Brain pericyte (primary cell): ENCODE results near the gene SPATA6L.

Source experiments
- DNase-seq: peaks from one replicate; pipeline ENCODE4 v3.0.0-alpha.2; 2012; ENCODE audit warnings: low read depth, low spot score

SPATA6L gene

GRCh38 chr9:4666042-4666699 lies at the start of gene SPATA6L:
TSS of gene SPATA6L (minus strand) at chr9:4666480. CDS start at chr9:4666250, 230 bp downstream.
- no peak for DNase-seq

GRCh38 chr9:4714266-4715016 lies 48.2 kb upstream of the SPATA6L start:
- no peak for DNase-seq

- DNase-seq: peak; percentile 8
Observed at GRCh38 chr9:4713849-4714248, 47.6 kb upstream of the SPATA6L start.

GRCh38 chr9:4709380-4709779 lies 43.1 kb upstream of the SPATA6L start:
- no peak for DNase-seq

- no peak for DNase-seq
Observed at GRCh38 chr9:4706971-4707622, 40.8 kb upstream of the SPATA6L start.

GRCh38 chr9:4706021-4706420 lies 39.7 kb upstream of the SPATA6L start:
- DNase-seq: no peak

GRCh38 chr9:4704129-4704528 lies 37.8 kb upstream of the SPATA6L start:
- no peak for DNase-seq

GRCh38 chr9:4701526-4701925 lies 35.2 kb upstream of the SPATA6L start:
- no peak for DNase-seq

- DNase-seq: no peak
Observed at GRCh38 chr9:4700932-4701331, 34.7 kb upstream of the SPATA6L start.

- DNase-seq: no peak
Observed at GRCh38 chr9:4700091-4700490, 33.8 kb upstream of the SPATA6L start.

- no peak for DNase-seq
Observed at GRCh38 chr9:4691795-4692194, 25.5 kb upstream of the SPATA6L start.

GRCh38 chr9:4690144-4690543 lies 23.9 kb upstream of the SPATA6L start:
- no peak for DNase-seq

- no peak for DNase-seq
Observed at GRCh38 chr9:4689687-4690104, 23.4 kb upstream of the SPATA6L start.

GRCh38 chr9:4689021-4689420 lies 22.7 kb upstream of the SPATA6L start:
- no peak for DNase-seq

GRCh38 chr9:4686584-4686983 lies 20.3 kb upstream of the SPATA6L start:
- DNase-seq: no peak

GRCh38 chr9:4686112-4686511 lies 19.8 kb upstream of the SPATA6L start:
- DNase-seq: no peak

- DNase-seq: no peak
Observed at GRCh38 chr9:4684820-4685219, 18.5 kb upstream of the SPATA6L start.

GRCh38 chr9:4680750-4681149 lies 14.5 kb upstream of the SPATA6L start:
- DNase-seq: no peak

GRCh38 chr9:4680173-4680525 lies 13.9 kb upstream of the SPATA6L start:
- DNase-seq: no peak

GRCh38 chr9:4679268-4680172 lies 13.2 kb upstream of the SPATA6L start, which contains the start of gene CDC37L1:
TSS of gene CDC37L1 (plus strand) at chr9:4679569. CDS start at chr9:4679768, 199 bp downstream.
- peak; percentile 86 for DNase-seq

- DNase-seq: no peak
Observed at GRCh38 chr9:4678679-4679267, 12.5 kb upstream of the SPATA6L start.
